ENCODE data around the gene ZNF500.

GRCh38 chr16:4775005-4775404, 8.0 kb upstream of the ZNF500 start:
- no peak for TF ChIP-seq CTCF (conservative IDR thresholded peaks at IDR 0.05; ENCODE audit: low read depth, low read length)
- no peak for TF ChIP-seq EZH2 (IDR thresholded peaks at IDR 0.05; ENCODE audit: low read length, unreplicated experiment)
